Adipocyte (in vitro differentiated cells): ENCODE data around the gene DCPS.
"Not testable (repeated sequence)": the region's sequence is repeated elsewhere in the genome, so short reads cannot be mapped to it uniquely, and the experiment has no call there.

Experiments
- DNase-seq: peaks from one replicate; pipeline ENCODE4 v3.0.0-alpha.2; 2015; ENCODE audit warnings: low read depth
- H3K27me3 ChIP-seq: replicated peaks from 2 replicates; pipeline ENCODE4 v1.7.0; 2013; ENCODE audit warnings: mild to moderate bottlenecking, low read length, moderate library complexity; ENCODE audit not compliant: control insufficient read depth, insufficient read depth
- H3K36me3 ChIP-seq: 2 replicates; pipeline ENCODE4 v1.7.0; 2013; ENCODE audit warnings: low read length, mild to moderate bottlenecking, moderate library complexity; ENCODE audit not compliant: control insufficient read depth, insufficient read depth, severe bottlenecking
- H3K4me1 ChIP-seq: 2 replicates; pipeline ENCODE4 v1.7.0; 2013; ENCODE audit warnings: mild to moderate bottlenecking, low read length, moderate library complexity; ENCODE audit not compliant: control insufficient read depth, insufficient read depth
- H3K4me3 ChIP-seq: 2 replicates; pipeline ENCODE4 v1.7.0; 2013; ENCODE audit warnings: mild to moderate bottlenecking, low read length, moderate library complexity
- H3K9ac ChIP-seq: 2 replicates; pipeline ENCODE4 v1.7.0; 2013; ENCODE audit warnings: mild to moderate bottlenecking, low read length, moderate library complexity
- H3K9me3 ChIP-seq: 2 replicates; pipeline ENCODE4 v1.7.0; 2013; ENCODE audit warnings: mild to moderate bottlenecking, low read length, moderate library complexity; ENCODE audit not compliant: control insufficient read depth

The DCPS gene

DNA sequence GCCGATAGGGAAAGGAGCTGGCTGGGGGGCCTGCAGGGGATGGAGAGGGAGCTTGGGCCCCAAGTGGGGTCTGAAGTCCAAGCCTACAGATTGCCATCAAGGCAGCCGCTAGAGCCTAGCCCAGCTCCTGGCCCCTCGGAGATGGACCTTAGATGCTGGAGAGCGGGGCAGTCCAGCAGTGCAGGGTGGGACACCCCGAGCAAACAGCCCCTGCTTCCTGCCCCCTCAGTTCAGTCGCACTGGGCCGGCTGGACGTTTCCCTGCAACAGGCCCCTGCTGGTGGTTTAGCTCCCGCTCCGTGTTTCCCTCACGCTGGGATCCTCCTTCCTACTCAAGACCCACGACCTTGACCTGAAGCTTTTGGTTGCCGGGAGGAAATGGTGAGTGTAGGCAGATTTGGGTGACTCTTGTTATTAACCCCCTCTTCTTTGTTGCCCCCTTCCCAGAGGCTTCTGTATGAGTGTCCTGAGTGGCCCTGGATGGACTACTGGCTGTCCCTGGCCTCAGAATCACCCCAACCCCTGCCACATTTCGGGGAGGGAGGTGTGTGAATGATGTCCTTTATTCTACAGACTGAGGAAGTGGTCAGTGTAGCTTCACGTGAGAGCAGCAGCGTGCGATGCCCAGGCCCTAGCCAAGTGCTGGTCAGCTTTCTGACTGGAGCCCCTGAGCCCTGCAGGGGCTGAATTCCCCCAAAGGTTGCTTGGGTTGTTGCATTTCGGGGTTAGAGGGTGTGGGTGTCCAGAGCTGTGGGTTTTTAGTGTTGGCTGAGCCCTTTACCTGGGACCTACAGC, 54.3 kb downstream of the DCPS start:
- H3K36me3 ChIP-seq, result peaks cover 4% of the 10 kb centered on the region
- peak overlapping the region; percentile 87 for H3K4me3 ChIP-seq
- H3K9ac ChIP-seq, result peak overlapping the region; percentile 88
- no peaks in the 10 kb centered on the region for H3K27me3 ChIP-seq
- H3K4me1 ChIP-seq, result peaks cover 68% of the 10 kb centered on the region
- DNase-seq, result no peak
- H3K9me3 ChIP-seq, result no peaks in the 10 kb centered on the region

DNA sequence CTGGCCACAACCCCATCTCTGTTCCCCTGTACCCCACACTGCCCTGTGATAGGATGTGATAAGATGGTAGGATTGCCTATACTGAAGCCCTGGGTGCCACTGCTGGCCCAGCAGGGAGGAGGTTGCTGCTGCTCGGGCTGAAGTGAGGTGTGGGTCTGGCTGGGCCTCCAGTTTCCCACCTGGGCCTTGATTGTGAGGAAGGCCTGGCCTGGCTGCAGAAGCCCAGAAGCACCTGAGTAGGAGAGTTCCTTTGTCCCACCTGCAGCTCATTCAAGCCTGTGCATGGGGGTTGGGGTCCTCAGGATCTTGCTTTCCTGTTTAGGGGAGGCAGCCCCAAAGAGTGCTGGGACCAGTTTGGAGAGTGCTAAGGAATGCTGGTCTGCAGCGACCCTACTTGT, 54.9 kb downstream of the DCPS start:
- Histone ChIP-seq H3K27me3 (no peaks in the 10 kb centered on the region), H3K36me3 (peaks cover 4% of the 10 kb centered on the region), H3K9me3 (no peaks in the 10 kb centered on the region), H3K4me1 (peaks cover 68% of the 10 kb centered on the region), H3K4me3 (peak overlapping the region; percentile 87), H3K9ac (peak overlapping the region; percentile 88)
- no peak for DNase-seq

DNA sequence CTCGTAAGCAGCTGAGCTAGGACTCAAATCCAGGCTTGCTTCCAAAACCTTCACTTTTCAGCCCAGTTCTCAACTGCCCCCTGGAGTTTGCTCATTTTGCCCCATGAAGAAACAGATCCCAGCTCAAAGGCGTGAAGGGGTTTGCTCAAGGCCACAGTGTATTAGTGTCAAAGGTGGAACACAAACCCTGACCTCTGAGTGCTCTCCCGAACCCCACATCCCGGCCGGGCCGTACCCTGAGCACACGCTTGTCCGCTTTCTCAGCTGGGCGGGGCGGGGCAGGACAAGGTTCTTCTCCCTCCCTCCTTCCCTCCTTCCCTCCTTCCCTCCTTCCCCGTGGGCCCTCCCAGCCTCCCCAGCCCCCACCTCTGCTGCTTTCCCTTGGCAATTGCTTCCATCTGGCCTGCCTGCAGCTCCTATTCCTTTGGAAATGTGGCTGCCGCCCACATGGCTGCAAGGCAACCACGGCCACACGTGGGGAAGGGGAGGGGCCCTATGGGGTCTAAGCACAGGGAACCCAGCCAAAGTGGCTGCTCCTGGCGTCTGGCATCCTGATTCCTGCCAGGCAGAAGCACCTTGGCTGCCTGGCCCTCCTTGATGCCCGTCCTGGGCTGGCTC, 55.7 kb downstream of the DCPS start:
- no peaks in the 10 kb centered on the region for H3K9me3 ChIP-seq
- DNase-seq, result peak; percentile 85
- H3K4me1 ChIP-seq, result peaks cover 64% of the 10 kb centered on the region
- peaks cover 4% of the 10 kb centered on the region for H3K36me3 ChIP-seq
- H3K4me3 ChIP-seq, result peak overlapping the region; percentile 87
- H3K27me3 ChIP-seq, result no peaks in the 10 kb centered on the region
- peak overlapping the region; percentile 88 for H3K9ac ChIP-seq

DNA sequence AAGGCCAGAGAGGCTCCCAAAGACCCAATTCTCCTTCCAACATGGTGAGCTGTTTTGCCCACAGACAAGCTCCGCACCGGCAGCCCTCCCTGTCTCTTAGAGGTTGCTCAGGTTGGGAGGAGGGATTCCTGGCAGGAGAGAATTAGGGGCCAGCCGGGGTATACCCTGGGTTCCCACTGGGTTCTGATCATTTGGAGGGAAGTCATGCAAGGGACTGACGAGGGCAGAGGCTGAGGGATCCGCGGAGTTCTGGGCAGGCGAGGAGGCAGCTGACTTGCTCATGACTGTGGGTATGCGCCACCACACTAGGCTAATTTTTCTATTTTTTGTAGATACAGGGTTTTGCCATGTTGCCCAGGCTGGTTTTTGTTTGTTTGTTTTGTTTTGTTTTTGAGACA, 56.2 kb downstream of the DCPS start:
- H3K9me3 ChIP-seq, result no peaks in the 10 kb centered on the region
- H3K4me1 ChIP-seq, result peaks cover 60% of the 10 kb centered on the region
- DNase-seq, result no peak
- H3K36me3 ChIP-seq, result peaks cover 4% of the 10 kb centered on the region
- H3K9ac ChIP-seq, result peak overlapping the region; percentile 88
- H3K4me3 ChIP-seq, result peak overlapping the region; percentile 87
- H3K27me3 ChIP-seq, result no peaks in the 10 kb centered on the region

DNA sequence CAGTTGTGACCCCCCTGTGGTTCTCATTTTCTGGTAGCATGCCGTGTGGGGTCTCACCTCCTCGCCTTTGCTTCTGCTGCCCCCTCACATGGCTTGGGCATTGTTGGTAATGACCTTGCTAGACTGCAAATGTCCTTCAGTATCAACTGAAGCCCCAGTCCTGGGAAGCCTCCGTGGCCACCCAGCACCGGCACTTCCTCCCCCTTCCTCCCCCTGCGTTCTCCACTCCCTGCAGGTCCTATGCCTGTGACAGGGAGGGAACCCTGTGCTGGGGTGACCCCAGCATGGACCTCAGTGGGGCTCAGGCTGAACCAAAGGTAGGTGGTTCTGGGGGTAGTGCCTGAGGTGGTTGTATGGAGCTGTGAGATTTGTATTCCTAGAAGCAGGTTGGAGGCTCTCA, 57.5 kb downstream of the DCPS start:
- Histone ChIP-seq H3K9me3 (no peaks in the 10 kb centered on the region), H3K27me3 (no peaks in the 10 kb centered on the region), H3K4me3 (no peak overlapping the region), H3K9ac (no peak overlapping the region), H3K36me3 (peaks cover 4% of the 10 kb centered on the region), H3K4me1 (peaks cover 59% of the 10 kb centered on the region)
- DNase-seq, result no peak

DNA sequence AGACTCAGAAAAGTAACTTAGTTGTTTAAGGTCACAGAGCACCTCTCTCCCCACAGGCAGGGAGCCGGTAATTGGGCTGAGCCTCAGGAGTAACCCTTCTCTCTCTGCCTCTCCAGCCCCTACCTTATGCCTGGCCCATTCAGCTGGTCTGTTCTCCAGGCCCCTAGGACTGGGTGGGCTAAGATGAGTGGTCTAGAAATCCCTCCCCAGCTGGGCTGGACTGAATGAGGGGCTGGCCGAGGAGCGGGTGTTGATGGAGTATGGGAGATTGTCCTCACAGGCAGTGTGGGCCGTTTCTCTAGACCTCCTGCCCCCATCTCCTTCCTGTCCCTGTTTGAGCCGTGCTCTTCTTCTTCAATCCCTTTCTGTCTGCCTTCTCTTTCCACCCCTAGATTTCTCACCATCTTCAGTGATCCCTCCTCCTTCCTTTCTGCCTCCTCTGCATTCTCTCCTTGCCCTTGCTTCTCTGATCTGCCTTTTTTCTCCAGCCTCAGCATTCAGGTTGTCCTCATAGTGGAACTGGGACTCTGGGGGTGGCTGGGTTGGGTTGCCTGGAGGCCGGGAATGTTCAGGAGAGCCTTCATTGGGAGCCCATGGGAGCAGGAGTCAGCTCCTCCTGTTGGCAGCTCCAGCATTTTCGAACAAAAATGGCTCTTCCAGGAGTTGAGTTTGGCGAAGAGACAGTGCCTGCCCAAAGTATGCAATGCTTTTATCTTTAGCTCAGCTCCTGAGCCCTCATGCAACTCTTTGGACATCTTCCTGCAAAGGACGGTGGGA, 59.2 kb downstream of the DCPS start:
- H3K4me1 ChIP-seq, result peaks cover 42% of the 10 kb centered on the region
- H3K9ac ChIP-seq, result no peak overlapping the region
- H3K27me3 ChIP-seq, result no peaks in the 10 kb centered on the region
- no peak overlapping the region for H3K4me3 ChIP-seq
- no peaks in the 10 kb centered on the region for H3K9me3 ChIP-seq
- no peak for DNase-seq
- H3K36me3 ChIP-seq, result peaks cover 4% of the 10 kb centered on the region

DNA sequence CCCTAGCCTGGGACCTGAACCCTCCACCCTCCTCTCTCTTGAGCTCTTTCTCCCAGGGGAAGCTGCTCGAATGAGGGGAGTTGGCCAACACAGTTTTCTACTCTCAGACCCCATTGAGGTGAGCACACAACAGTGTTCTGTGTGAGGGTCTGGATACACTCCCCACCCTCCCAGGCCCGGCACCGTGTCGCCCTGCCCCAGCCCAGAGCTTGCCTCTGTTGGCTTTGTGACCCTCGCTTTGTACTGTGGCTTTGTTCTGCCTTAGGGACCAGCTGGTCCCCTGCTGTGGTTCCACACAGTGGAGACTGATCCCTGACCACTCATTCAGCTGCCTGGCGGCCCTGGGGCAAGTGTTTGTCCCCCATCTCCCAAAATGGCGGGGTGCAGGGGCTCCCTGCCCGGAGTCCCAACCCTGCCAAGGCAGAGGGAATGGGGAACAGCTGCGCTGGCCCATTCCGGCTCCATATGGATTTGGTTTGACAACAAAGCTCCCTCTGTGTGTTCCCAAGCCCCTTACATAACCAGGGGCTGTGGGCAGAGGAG, 59.9 kb downstream of the DCPS start:
- no peak for DNase-seq
- Histone ChIP-seq H3K9ac (no peak overlapping the region), H3K4me3 (no peak overlapping the region), H3K9me3 (no peaks in the 10 kb centered on the region), H3K27me3 (no peaks in the 10 kb centered on the region), H3K4me1 (peaks cover 35% of the 10 kb centered on the region), H3K36me3 (peaks cover 4% of the 10 kb centered on the region)

DNA sequence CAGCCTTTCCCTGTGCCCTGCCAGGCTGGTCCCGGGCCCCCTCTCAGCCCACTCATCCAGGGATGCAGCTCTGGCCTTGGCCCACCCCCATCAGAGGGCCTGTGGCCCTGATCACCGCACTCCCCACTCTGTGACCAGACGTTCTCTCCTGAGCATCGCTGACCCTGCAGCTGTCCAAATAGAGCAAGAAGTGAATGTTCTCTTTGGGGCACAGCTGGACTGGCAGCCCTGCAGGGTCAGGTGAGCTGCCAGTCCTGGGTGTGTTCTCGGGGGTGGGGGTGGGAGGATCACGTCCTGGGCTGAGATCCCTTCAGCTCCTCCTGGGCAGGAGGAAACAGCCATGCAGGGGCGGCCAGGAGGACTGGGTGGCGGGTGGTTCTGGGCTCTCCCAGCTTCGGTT, 60.9 kb downstream of the DCPS start:
- H3K27me3 ChIP-seq, H3K4me3 ChIP-seq, DNase-seq, H3K9me3 ChIP-seq, H3K9ac ChIP-seq, H3K36me3 ChIP-seq: not testable (repeated sequence)
- peaks cover 27% of the 10 kb centered on the region for H3K4me1 ChIP-seq

DNA sequence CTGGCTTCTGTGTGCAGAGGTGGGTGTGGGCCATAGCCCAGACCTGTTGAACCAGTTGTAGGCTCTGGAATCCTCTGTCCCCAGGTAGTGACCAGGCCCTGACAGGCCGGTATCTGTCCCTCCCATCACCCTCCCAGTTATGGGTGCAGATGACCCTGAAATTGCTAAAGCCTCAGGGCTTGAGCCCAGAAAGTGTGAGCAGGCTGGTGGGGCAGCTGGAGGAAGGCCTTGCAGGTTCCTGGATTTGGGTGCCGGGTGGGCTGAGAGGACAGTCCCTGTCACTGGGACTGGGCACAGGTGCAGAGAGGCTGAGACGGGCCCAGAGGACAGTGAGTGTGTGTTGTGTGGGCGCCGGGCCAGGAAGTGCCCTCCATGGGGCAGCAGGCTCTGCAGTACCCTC, 61.6 kb downstream of the DCPS start:
- peaks cover 24% of the 10 kb centered on the region for H3K4me1 ChIP-seq
- not testable (repeated sequence) for H3K4me3 ChIP-seq, H3K9me3 ChIP-seq, DNase-seq, H3K27me3 ChIP-seq, H3K9ac ChIP-seq, H3K36me3 ChIP-seq

DNA sequence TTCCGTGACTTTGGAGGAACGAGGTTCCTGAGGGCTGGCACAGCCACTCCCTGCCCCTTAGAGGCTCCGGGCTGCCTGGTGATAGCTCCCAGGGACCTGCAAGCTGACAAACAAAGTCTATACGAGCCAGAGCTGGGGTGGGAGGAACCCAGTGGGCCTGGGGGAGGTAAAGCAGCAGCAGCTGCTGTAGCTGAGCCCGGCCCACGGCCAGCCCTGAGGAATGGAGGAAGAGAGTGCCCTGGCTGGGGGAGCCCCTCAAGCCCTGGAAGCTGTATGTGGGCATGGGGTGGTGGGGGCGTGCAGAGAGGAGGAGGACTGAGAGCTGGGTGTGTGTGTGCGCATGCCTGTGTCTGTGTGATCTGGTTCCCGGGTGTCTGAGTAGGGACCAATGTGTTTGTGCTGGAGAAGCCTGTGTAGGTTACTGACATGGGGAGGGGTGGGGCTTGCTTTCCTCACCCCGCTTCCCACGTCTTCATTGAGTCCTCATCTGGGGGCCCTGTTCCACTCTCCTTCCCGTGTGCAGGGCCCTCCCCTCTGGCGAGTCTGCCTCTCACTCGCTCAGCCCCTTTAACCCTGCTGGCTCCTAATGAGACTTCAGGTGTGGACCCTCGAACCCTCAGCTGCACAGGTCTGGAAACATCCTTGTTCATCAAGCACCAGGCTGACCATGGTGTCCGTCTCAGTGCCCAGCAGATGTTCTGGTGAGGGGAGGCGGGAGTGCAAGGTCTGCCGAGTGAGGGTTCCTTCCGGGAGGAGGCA, 62.4 kb downstream of the DCPS start:
- H3K36me3 ChIP-seq, result no peaks in the 10 kb centered on the region
- no peak for DNase-seq

More for the DNA sequence above, 62.4 kb downstream of the DCPS start:
- Histone ChIP-seq H3K4me1 (peaks cover 22% of the 10 kb centered on the region), H3K9ac (no peak overlapping the region), H3K27me3 (no peaks in the 10 kb centered on the region), H3K4me3 (no peak overlapping the region), H3K9me3 (no peaks in the 10 kb centered on the region)
